ENCODE measurements around the gene EDEM1. TPM values are rescaled to one million over a fixed set of nuclear protein-coding genes. Genes with fewer than 3 reads are reported as not detected.
A peak's percentile ranks its signal among the peaks of the same experiment; 100 is the strongest.

Gene EDEM1
- total RNA-seq, 1 experiment from 2014 or later = 22.4 TPM

DNA sequence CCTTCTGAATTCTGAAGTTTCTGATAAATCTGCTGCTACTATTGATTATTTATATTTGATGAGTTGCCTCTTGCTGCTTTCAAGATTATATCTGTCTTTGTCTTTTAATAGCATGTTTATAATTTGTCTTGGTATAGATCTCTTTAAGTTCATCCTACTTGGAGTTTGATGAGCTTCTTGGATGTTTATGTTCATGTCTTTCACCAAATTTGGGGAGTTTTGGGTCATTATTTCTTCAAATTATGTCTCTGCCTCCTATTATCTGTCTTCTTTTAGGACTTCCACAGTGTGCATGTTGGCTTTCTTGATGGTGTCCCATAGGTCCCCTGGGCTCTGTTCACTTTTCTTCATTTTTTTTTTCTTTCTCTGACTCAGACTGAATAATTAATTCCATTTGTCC is 32.3 kb upstream of the EDEM1 start:
- Mint-ChIP-seq H3K9me3 (no peaks in the 10 kb centered on the region), H3K27me3 (ENCODE audit: low read depth) (no peaks in the 10 kb centered on the region), H3K27ac (no peak overlapping the region), H3K36me3 (no peaks in the 10 kb centered on the region), H3K4me1 (peaks cover 41% of the 10 kb centered on the region), H3K4me3 (no peak overlapping the region)
- no peak for TF ChIP-seq ZNF423 (CRISPR knock-in tag; IDR thresholded peaks at IDR 0.05)
- no peak for TF ChIP-seq TP53 (CRISPR knock-in tag; IDR thresholded peaks at IDR 0.05)
- TF ChIP-seq, protein P1, sequence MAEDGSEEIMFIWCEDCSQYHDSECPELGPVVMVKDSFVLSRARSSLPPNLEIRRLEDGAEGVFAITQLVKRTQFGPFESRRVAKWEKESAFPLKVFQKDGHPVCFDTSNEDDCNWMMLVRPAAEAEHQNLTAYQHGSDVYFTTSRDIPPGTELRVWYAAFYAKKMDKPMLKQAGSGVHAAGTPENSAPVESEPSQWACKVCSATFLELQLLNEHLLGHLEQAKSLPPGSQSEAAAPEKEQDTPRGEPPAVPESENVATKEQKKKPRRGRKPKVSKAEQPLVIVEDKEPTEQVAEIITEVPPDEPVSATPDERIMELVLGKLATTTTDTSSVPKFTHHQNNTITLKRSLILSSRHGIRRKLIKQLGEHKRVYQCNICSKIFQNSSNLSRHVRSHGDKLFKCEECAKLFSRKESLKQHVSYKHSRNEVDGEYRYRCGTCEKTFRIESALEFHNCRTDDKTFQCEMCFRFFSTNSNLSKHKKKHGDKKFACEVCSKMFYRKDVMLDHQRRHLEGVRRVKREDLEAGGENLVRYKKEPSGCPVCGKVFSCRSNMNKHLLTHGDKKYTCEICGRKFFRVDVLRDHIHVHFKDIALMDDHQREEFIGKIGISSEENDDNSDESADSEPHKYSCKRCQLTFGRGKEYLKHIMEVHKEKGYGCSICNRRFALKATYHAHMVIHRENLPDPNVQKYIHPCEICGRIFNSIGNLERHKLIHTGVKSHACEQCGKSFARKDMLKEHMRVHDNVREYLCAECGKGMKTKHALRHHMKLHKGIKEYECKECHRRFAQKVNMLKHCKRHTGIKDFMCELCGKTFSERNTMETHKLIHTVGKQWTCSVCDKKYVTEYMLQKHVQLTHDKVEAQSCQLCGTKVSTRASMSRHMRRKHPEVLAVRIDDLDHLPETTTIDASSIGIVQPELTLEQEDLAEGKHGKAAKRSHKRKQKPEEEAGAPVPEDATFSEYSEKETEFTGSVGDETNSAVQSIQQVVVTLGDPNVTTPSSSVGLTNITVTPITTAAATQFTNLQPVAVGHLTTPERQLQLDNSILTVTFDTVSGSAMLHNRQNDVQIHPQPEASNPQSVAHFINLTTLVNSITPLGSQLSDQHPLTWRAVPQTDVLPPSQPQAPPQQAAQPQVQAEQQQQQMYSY (CRISPR knock-in tag; IDR thresholded peaks at IDR 0.05) = no peak
- no peak for TF ChIP-seq HMGA2 (CRISPR knock-in tag; IDR thresholded peaks at IDR 0.05)
- no peak for TF ChIP-seq OVOL2 (CRISPR knock-in tag; IDR thresholded peaks at IDR 0.05; ENCODE audit: borderline replicate concordance)
- TF ChIP-seq, protein P2, sequence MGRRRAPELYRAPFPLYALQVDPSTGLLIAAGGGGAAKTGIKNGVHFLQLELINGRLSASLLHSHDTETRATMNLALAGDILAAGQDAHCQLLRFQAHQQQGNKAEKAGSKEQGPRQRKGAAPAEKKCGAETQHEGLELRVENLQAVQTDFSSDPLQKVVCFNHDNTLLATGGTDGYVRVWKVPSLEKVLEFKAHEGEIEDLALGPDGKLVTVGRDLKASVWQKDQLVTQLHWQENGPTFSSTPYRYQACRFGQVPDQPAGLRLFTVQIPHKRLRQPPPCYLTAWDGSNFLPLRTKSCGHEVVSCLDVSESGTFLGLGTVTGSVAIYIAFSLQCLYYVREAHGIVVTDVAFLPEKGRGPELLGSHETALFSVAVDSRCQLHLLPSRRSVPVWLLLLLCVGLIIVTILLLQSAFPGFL (CRISPR knock-in tag; IDR thresholded peaks at IDR 0.05; ENCODE audit: borderline replicate concordance) = no peak
- no peak for TF ChIP-seq NFYB (CRISPR knock-in tag; conservative IDR thresholded peaks at IDR 0.05; ENCODE audit: low read depth)
- TF ChIP-seq ZNF121 (CRISPR knock-in tag; IDR thresholded peaks at IDR 0.05) = no peak
- TF ChIP-seq, protein P3, sequence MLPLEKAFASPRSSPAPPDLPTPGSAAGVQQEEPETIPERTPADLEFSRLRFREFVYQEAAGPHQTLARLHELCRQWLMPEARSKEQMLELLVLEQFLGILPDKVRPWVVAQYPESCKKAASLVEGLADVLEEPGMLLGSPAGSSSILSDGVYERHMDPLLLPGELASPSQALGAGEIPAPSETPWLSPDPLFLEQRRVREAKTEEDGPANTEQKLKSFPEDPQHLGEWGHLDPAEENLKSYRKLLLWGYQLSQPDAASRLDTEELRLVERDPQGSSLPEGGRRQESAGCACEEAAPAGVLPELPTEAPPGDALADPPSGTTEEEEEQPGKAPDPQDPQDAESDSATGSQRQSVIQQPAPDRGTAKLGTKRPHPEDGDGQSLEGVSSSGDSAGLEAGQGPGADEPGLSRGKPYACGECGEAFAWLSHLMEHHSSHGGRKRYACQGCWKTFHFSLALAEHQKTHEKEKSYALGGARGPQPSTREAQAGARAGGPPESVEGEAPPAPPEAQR (CRISPR knock-in tag; IDR thresholded peaks at IDR 0.05) = no peak
- TF ChIP-seq, protein P4, sequence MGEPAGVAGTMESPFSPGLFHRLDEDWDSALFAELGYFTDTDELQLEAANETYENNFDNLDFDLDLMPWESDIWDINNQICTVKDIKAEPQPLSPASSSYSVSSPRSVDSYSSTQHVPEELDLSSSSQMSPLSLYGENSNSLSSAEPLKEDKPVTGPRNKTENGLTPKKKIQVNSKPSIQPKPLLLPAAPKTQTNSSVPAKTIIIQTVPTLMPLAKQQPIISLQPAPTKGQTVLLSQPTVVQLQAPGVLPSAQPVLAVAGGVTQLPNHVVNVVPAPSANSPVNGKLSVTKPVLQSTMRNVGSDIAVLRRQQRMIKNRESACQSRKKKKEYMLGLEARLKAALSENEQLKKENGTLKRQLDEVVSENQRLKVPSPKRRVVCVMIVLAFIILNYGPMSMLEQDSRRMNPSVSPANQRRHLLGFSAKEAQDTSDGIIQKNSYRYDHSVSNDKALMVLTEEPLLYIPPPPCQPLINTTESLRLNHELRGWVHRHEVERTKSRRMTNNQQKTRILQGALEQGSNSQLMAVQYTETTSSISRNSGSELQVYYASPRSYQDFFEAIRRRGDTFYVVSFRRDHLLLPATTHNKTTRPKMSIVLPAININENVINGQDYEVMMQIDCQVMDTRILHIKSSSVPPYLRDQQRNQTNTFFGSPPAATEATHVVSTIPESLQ (CRISPR knock-in tag; IDR thresholded peaks at IDR 0.05) = no peak
- no peak for TF ChIP-seq NR3C1 (CRISPR knock-in tag; conservative IDR thresholded peaks at IDR 0.05; ENCODE audit: low read depth)
- ATAC-seq (no peak), DNase-seq (ENCODE audit: low spot score) (no peak)
- ChIA-PET CTCF (interaction anchor here (1.2 kb wide), 1 partner anchor 77 kb away, joined by 3 read pairs; no protein-coding TSS in a partner anchor), POLR2A (no interaction called here)

DNA sequence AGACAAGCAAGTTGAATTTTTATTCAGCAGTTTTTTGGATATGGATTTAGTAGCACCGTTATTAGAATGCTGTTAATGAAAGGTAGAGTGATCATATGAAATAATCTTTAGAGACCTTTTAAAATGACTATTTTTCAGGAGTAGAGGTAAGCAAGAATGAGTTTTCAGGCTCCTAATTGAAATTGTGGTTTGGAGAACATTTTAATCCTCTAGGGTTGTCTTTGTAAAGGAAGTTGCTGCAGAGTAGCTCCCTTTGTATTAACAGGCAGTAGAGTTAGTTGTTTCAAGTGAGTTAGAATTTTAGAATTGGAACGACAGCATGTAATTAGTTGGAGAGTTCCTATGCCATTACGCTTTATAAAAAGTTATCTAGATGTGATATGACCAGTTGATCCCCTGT is 27.2 kb upstream of the EDEM1 start:
- Mint-ChIP-seq H3K4me1 (peaks cover 57% of the 10 kb centered on the region), H3K27me3 (ENCODE audit: low read depth) (no peaks in the 10 kb centered on the region), H3K4me3 (no peak overlapping the region), H3K9me3 (no peaks in the 10 kb centered on the region), H3K27ac (peak overlapping the region; percentile 50; the same call in 1 of the 2 replicates), H3K36me3 (no peaks in the 10 kb centered on the region)
- CTCF ChIA-PET = interaction anchor here (1.5 kb wide), 1 partner anchor 24 kb away, joined by 4 read pairs; no protein-coding TSS in a partner anchor
- DNase-seq (ENCODE audit: low spot score) (no peak), ATAC-seq (no peak)
- POLR2A ChIA-PET = no interaction called here
- TF ChIP-seq OVOL2 (CRISPR knock-in tag; IDR thresholded peaks at IDR 0.05; ENCODE audit: borderline replicate concordance) (no peak), NR2C2 (CRISPR knock-in tag; IDR thresholded peaks at IDR 0.05) (no peak), ELF4 (CRISPR knock-in tag; IDR thresholded peaks at IDR 0.05; ENCODE audit: low read depth) (no peak), CBFB (CRISPR knock-in tag; IDR thresholded peaks at IDR 0.05; ENCODE audit: low read depth) (no peak), NFATC4 (CRISPR knock-in tag; IDR thresholded peaks at IDR 0.05) (no peak), NR1H2 (CRISPR knock-in tag; IDR thresholded peaks at IDR 0.05) (no peak), SP1 (CRISPR knock-in tag; conservative IDR thresholded peaks at IDR 0.05) (no peak), HMGA2 (CRISPR knock-in tag; IDR thresholded peaks at IDR 0.05) (no peak), SOX15 (CRISPR knock-in tag; IDR thresholded peaks at IDR 0.05) (no peak), ZNF423 (CRISPR knock-in tag; IDR thresholded peaks at IDR 0.05) (no peak)
- TF ChIP-seq, protein P5, sequence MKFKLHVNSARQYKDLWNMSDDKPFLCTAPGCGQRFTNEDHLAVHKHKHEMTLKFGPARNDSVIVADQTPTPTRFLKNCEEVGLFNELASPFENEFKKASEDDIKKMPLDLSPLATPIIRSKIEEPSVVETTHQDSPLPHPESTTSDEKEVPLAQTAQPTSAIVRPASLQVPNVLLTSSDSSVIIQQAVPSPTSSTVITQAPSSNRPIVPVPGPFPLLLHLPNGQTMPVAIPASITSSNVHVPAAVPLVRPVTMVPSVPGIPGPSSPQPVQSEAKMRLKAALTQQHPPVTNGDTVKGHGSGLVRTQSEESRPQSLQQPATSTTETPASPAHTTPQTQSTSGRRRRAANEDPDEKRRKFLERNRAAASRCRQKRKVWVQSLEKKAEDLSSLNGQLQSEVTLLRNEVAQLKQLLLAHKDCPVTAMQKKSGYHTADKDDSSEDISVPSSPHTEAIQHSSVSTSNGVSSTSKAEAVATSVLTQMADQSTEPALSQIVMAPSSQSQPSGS (CRISPR knock-in tag; IDR thresholded peaks at IDR 0.05; ENCODE audit: borderline replicate concordance, low read depth) = no peak
- TF ChIP-seq, protein P6, sequence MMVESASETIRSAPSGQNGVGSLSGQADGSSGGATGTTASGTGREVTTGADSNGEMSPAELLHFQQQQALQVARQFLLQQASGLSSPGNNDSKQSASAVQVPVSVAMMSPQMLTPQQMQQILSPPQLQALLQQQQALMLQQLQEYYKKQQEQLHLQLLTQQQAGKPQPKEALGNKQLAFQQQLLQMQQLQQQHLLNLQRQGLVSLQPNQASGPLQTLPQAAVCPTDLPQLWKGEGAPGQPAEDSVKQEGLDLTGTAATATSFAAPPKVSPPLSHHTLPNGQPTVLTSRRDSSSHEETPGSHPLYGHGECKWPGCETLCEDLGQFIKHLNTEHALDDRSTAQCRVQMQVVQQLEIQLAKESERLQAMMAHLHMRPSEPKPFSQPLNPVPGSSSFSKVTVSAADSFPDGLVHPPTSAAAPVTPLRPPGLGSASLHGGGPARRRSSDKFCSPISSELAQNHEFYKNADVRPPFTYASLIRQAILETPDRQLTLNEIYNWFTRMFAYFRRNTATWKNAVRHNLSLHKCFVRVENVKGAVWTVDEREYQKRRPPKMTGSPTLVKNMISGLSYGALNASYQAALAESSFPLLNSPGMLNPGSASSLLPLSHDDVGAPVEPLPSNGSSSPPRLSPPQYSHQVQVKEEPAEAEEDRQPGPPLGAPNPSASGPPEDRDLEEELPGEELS (CRISPR knock-in tag; IDR thresholded peaks at IDR 0.05) = no peak
- TF ChIP-seq, protein P7, sequence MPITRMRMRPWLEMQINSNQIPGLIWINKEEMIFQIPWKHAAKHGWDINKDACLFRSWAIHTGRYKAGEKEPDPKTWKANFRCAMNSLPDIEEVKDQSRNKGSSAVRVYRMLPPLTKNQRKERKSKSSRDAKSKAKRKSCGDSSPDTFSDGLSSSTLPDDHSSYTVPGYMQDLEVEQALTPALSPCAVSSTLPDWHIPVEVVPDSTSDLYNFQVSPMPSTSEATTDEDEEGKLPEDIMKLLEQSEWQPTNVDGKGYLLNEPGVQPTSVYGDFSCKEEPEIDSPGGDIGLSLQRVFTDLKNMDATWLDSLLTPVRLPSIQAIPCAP (CRISPR knock-in tag; IDR thresholded peaks at IDR 0.05) = no peak
- TF ChIP-seq, protein P8, sequence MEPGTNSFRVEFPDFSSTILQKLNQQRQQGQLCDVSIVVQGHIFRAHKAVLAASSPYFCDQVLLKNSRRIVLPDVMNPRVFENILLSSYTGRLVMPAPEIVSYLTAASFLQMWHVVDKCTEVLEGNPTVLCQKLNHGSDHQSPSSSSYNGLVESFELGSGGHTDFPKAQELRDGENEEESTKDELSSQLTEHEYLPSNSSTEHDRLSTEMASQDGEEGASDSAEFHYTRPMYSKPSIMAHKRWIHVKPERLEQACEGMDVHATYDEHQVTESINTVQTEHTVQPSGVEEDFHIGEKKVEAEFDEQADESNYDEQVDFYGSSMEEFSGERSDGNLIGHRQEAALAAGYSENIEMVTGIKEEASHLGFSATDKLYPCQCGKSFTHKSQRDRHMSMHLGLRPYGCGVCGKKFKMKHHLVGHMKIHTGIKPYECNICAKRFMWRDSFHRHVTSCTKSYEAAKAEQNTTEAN (CRISPR knock-in tag; IDR thresholded peaks at IDR 0.05) = no peak

Measured in WTC11 (cell line).